ENCODE data around the gene COL18A1.

COL18A1 gene

GRCh38 chr21:45452696-45453307, 47.8 kb downstream of the COL18A1 start:
- no peak overlapping the region for H3K4me3 Mint-ChIP-seq
- ATAC-seq (no peak), DNase-seq (ENCODE audit: low spot score in 2 of 2) (no peak)
- no peaks in the 10 kb centered on the region for H3K36me3 Mint-ChIP-seq
- peak overlapping the region; percentile 7 for H3K27ac Mint-ChIP-seq
- H3K4me1 Mint-ChIP-seq: no peaks in the 10 kb centered on the region
- no peaks in the 10 kb centered on the region for H3K9me3 Mint-ChIP-seq

- Mint-ChIP-seq H3K9me3 (no peaks in the 10 kb centered on the region), H3K4me3 (no peak overlapping the region), H3K27ac (peak overlapping the region; percentile 7), H3K36me3 (no peaks in the 10 kb centered on the region), H3K4me1 (no peaks in the 10 kb centered on the region)
- no peak for DNase-seq (ENCODE audit: low spot score in 2 of 2)
- no peak for ATAC-seq
Measured at GRCh38 chr21:45453308-45453950, 48.5 kb downstream of the COL18A1 start.

GRCh38 chr21:45454060-45454925, 49.3 kb downstream of the COL18A1 start:
- H3K4me1 Mint-ChIP-seq: no peaks in the 10 kb centered on the region
- no peak overlapping the region for H3K4me3 Mint-ChIP-seq
- ATAC-seq (no peak), DNase-seq (ENCODE audit: low spot score in 2 of 2) (no peak)
- no peak overlapping the region for H3K27ac Mint-ChIP-seq
- H3K9me3 Mint-ChIP-seq: no peaks in the 10 kb centered on the region
- H3K36me3 Mint-ChIP-seq: no peaks in the 10 kb centered on the region

- no peak for ATAC-seq
- Mint-ChIP-seq H3K9me3 (no peaks in the 10 kb centered on the region), H3K4me3 (no peak overlapping the region), H3K27ac (no peak overlapping the region), H3K36me3 (no peaks in the 10 kb centered on the region), H3K4me1 (no peaks in the 10 kb centered on the region)
- DNase-seq (ENCODE audit: low spot score in 2 of 2): no peak
Measured at GRCh38 chr21:45454926-45455673, 50.1 kb downstream of the COL18A1 start.

GRCh38 chr21:45455674-45456583, 51.0 kb downstream of the COL18A1 start:
- no peak for DNase-seq (ENCODE audit: low spot score in 2 of 2)
- Mint-ChIP-seq H3K9me3 (no peaks in the 10 kb centered on the region), H3K4me3 (no peak overlapping the region), H3K4me1 (no peaks in the 10 kb centered on the region), H3K27ac (no peak overlapping the region), H3K36me3 (no peaks in the 10 kb centered on the region)
- no peak for ATAC-seq

GRCh38 chr21:45456584-45457160, 51.7 kb downstream of the COL18A1 start:
- Mint-ChIP-seq H3K4me1 (no peaks in the 10 kb centered on the region), H3K9me3 (no peaks in the 10 kb centered on the region), H3K27ac (no peak overlapping the region), H3K4me3 (no peak overlapping the region), H3K36me3 (no peaks in the 10 kb centered on the region)
- no peak for DNase-seq (ENCODE audit: low spot score in 2 of 2)
- ATAC-seq: no peak

- DNase-seq (ENCODE audit: low spot score in 2 of 2) (no peak), ATAC-seq (no peak)
- no peak overlapping the region for H3K4me3 Mint-ChIP-seq
- no peaks in the 10 kb centered on the region for H3K4me1 Mint-ChIP-seq
- H3K9me3 Mint-ChIP-seq: no peaks in the 10 kb centered on the region
- H3K36me3 Mint-ChIP-seq: no peaks in the 10 kb centered on the region
- H3K27ac Mint-ChIP-seq: no peak overlapping the region
Measured at GRCh38 chr21:45457161-45457831, 52.3 kb downstream of the COL18A1 start.

- Mint-ChIP-seq H3K9me3 (no peaks in the 10 kb centered on the region), H3K36me3 (no peaks in the 10 kb centered on the region), H3K4me1 (no peaks in the 10 kb centered on the region), H3K27ac (no peak overlapping the region), H3K4me3 (no peak overlapping the region)
- ATAC-seq (no peak), DNase-seq (ENCODE audit: low spot score in 2 of 2) (no peak)
Measured at GRCh38 chr21:45457832-45458172, 52.8 kb downstream of the COL18A1 start.

GRCh38 chr21:45458281-45459170, 53.6 kb downstream of the COL18A1 start:
- Mint-ChIP-seq H3K9me3 (no peaks in the 10 kb centered on the region), H3K4me1 (no peaks in the 10 kb centered on the region), H3K4me3 (no peak overlapping the region), H3K27ac (no peak overlapping the region), H3K36me3 (no peaks in the 10 kb centered on the region)
- no peak for ATAC-seq
- DNase-seq (ENCODE audit: low spot score in 2 of 2): no peak

GRCh38 chr21:45459171-45460010, 54.4 kb downstream of the COL18A1 start:
- DNase-seq (ENCODE audit: low spot score in 2 of 2) (no peak), ATAC-seq (no peak)
- Mint-ChIP-seq H3K4me1 (no peaks in the 10 kb centered on the region), H3K27ac (no peak overlapping the region), H3K9me3 (no peaks in the 10 kb centered on the region), H3K4me3 (no peak overlapping the region), H3K36me3 (no peaks in the 10 kb centered on the region)

GRCh38 chr21:45460011-45460565, 55.1 kb downstream of the COL18A1 start:
- Mint-ChIP-seq H3K27ac (no peak overlapping the region), H3K4me1 (no peaks in the 10 kb centered on the region), H3K36me3 (no peaks in the 10 kb centered on the region), H3K9me3 (no peaks in the 10 kb centered on the region), H3K4me3 (no peak overlapping the region)
- DNase-seq (ENCODE audit: low spot score in 2 of 2): no peak
- ATAC-seq: no peak

GRCh38 chr21:45460611-45461368, 55.8 kb downstream of the COL18A1 start:
- Mint-ChIP-seq H3K27ac (no peak overlapping the region), H3K36me3 (no peaks in the 10 kb centered on the region), H3K4me1 (no peaks in the 10 kb centered on the region), H3K4me3 (no peak overlapping the region), H3K9me3 (no peaks in the 10 kb centered on the region)
- DNase-seq (ENCODE audit: low spot score in 2 of 2): no peak
- no peak for ATAC-seq
